ENCODE measurements around the gene SIRPB2. TPM values are rescaled to one million over a fixed set of nuclear protein-coding genes. Genes with fewer than 3 reads are reported as not detected.

SIRPB2 gene
- total RNA-seq, 1 experiment from 2014 or later: not detected

- no peak overlapping the region for H3K56ac ChIP-seq (ENCODE audit: insufficient read length, low read depth, low read length)
- no peak overlapping the region for H2BK12ac ChIP-seq (ENCODE audit: insufficient read length, low read depth, low read length)
- TF ChIP-seq CTCF (conservative IDR thresholded peaks at IDR 0.05): no peak
- no peaks in the 10 kb centered on the region for H3K23me2 ChIP-seq (ENCODE audit: insufficient read length, low read depth, low read length, poor library complexity, severe bottlenecking)
- H3K27me3 ChIP-seq (ENCODE audit: insufficient read depth, low read length): no peaks in the 10 kb centered on the region
- H2BK20ac ChIP-seq (ENCODE audit: low read depth, low read length, poor library complexity, severe bottlenecking): no peak overlapping the region
- H3K27ac ChIP-seq (ENCODE audit: insufficient read length, low read depth, low read length): no peak overlapping the region
- no peak overlapping the region for H2BK120ac ChIP-seq (ENCODE audit: low read depth, low read length, poor library complexity, severe bottlenecking)
- no peak overlapping the region for H3K23ac ChIP-seq (ENCODE audit: insufficient read length, low read depth, low read length)
- Mint-ChIP-seq H3K36me3 (ENCODE audit: insufficient read depth in 1 of 3, low read depth in 3 of 3) (peaks cover 16 to 31% (median 28%) of the 10 kb centered on the region in 3 experiments), H3K9me3 (peaks cover 13 to 14% of the 10 kb centered on the region in 2 experiments), H3K4me3 (no peak overlapping the region), H3K27ac (no peak overlapping the region), H3K27me3 (ENCODE audit: low read depth) (no peaks in the 10 kb centered on the region; the same call in 1 of the 2 replicates), H3K4me1 (peaks cover 2 to 21% of the 10 kb centered on the region in 2 experiments)
- H4K8ac ChIP-seq (replicated peaks; ENCODE audit: insufficient read length, low read depth, low read length): no peak overlapping the region
- no CpG with 5 or more reads among the region's 1 CpG for WGBS (ENCODE audit: extremely low coverage, insufficient read length, low lambda C conversion rate)
- H3K4me2 ChIP-seq (ENCODE audit: insufficient read depth, insufficient read length, low read length): no peak overlapping the region
- H4K91ac ChIP-seq (ENCODE audit: insufficient read length, low read depth, low read length): no peak overlapping the region
- no peaks in the 10 kb centered on the region for H4K20me1 ChIP-seq (ENCODE audit: control insufficient read depth, insufficient read depth, insufficient read length)
- peaks cover 11% of the 10 kb centered on the region for H3K9me3 ChIP-seq (ENCODE audit: control insufficient read depth, low read depth, low read length)
- no peak overlapping the region for H4K5ac ChIP-seq (ENCODE audit: insufficient read length, low read depth, low read length)
- H2BK5ac ChIP-seq (ENCODE audit: insufficient read length, low read length): no peak overlapping the region
- no peaks in the 10 kb centered on the region for H3K79me2 ChIP-seq (ENCODE audit: insufficient read depth, low read length)
- no peaks in the 10 kb centered on the region for H3K4me1 ChIP-seq (ENCODE audit: insufficient read depth, low read length)
- no peak overlapping the region for H2AK5ac ChIP-seq (ENCODE audit: insufficient read length, low read length)
- no peak overlapping the region for H3K9ac ChIP-seq (ENCODE audit: extremely low read depth, insufficient read length, low read length)
- H3K4ac ChIP-seq (ENCODE audit: low read depth, low read length): no peak overlapping the region
- H2AFZ ChIP-seq (ENCODE audit: low read length): no peak overlapping the region
- no peak for DNase-seq
- no peak overlapping the region for H3T11ph ChIP-seq (ENCODE audit: low read length)
- no peak overlapping the region for H3K18ac ChIP-seq (ENCODE audit: insufficient read length, low read depth, low read length)
- no peak overlapping the region for H2BK15ac ChIP-seq (ENCODE audit: low read depth, low read length)
- no peak overlapping the region for H3K14ac ChIP-seq (ENCODE audit: insufficient read depth, low read length)
- H3K79me1 ChIP-seq (ENCODE audit: insufficient read depth, low read depth, low read length, poor library complexity, severe bottlenecking): no peaks in the 10 kb centered on the region
These were observed 52.9 kb downstream of the SIRPB2 start for GRCh38 chr20:1438361-1438760.
